Colon (tissue), 2 donors: Measurements from ENCODE around the gene ITPRIP.

Experiments used
- FAIRE-seq: peaks from 2 replicates; lab custom pipeline; 2012; peaks lifted over from hg19 to GRCh38; lab: Jason Lieb, UNC
- donor health status: control.
- donor health status: control.

The ITPRIP gene

DNA sequence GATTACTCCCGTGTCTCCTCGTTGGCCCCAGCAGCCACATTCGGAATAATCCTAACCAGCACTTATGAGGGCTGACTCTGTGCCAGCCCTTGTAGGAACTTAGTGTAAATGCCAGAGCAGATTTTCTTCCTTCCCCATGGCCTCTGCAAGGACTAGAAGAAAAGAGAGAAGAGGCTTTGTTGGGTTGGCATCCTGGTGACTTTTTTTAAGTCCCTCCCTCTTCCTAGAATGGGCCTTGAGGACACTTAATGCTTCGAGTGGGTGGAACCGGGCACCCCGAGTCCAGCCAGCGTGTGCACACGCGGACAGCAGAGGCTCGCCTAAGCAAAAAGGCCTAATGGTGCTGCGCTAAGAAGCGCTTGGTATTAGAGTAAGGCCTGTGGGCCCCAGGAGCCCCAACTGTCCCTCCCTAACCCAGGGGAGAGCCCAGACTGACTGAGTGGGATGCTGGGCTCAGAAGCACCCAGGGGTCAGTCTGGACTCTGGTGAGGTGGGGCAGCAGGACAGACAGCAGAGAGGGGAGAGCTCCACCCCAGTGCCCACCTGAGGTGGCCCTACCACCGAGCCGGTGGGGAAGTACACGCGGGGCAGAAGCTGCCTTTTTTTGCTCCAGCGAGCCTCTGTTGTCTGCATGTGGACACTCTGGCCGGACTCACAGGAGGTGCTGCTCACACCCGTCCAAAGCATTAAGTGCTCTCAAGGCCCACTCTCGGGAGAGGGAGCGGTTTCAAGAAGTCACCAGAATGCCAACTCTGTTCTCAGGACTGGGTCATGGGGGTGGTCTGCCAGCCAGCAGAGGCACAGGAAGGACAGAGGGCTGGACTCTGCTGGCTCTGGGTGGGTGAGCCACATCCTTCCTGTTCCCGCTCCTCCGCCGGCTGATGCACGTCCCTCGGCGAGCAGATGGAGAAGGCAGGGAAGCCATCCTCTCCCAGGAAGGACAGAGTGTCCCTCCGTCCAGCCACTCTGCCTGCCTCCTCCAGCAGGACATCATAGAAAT lies 12.5 kb downstream of the ITPRIP start:
- FAIRE-seq, result no peak

DNA sequence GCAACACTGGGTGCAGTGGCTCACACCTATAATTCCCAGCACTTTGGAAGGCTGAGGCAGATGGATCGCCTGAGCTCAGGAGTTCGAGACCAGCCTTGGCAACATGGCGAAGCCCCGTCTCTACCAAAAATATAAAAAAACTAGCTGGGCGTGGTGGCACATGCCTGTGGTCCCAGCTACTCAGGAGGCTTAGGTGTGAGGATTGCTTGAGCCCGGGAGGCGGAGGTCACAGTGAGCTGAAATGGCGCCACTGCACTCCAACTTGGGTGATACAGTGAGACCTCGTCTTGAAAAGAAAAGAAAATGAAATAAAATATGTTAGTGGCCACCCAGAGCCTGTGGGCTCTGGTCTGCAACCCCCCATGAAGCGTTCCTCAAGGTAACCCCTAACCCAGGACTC lies 13.3 kb downstream of the ITPRIP start:
- FAIRE-seq, result no peak

DNA sequence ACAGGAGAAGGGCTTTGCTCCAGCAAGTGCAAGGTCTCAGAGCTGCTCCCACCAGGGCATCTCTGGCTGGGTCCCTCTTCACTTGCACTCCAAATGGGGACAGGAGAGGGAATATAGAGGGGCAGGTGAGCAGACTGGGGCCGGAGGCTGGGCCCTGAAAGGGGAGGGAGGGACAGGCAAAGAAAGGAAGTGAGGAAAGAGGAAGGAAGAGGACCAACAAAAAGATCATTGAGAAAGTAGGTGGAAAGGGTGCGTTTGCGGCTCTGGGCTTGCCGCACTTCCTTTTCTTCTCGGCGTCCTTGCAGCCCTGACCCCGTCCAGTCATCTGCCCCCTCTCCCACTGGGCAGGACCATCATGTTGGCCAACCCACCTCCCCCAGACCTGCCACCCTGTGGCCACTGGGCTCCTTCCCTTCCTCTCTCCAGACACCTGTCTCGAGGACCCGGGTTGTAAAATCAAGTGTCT lies 14.0 kb downstream of the ITPRIP start:
- FAIRE-seq, result no peak

DNA sequence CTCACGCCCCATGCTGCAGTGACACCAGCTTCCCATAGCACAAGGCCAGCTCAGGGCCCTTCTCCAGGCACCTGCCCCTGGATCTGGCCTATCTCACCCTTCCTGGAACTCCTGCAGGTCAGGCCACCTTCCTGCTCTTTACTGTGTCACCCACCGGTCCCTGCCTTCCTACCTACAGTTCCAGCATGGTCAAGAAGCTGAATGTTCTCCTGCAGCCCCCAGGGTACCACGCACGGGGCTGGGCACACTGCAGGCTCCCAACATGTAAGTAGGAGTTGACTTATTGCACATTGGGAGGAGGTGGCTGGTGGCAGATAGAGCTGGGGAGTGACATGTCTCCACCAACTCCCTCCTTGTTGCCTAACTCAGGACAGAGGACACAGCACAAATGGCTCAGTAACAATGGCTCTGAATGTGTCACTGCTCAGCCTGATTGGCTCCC lies 14.5 kb downstream of the ITPRIP start:
- no peak for FAIRE-seq

DNA sequence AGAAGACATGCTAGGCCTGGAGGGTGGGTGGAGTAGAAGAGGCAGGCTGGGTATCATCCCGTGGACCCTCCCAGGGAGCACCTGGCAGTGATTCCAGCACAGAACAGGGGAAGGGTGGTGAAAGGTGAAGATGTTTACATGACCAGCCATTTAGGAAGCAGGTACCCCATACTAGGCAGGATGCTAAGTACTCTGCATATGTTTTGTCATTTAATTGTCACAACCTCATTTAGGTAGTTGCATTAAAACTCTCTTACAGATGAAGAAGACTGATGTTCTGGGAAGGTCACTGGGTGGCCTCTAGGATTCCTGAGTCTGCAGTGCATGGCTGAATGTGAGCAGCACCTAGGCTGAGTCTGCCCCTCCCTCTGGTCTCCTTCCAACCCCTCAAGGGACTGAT lies 15.2 kb downstream of the ITPRIP start:
- no peak for FAIRE-seq

DNA sequence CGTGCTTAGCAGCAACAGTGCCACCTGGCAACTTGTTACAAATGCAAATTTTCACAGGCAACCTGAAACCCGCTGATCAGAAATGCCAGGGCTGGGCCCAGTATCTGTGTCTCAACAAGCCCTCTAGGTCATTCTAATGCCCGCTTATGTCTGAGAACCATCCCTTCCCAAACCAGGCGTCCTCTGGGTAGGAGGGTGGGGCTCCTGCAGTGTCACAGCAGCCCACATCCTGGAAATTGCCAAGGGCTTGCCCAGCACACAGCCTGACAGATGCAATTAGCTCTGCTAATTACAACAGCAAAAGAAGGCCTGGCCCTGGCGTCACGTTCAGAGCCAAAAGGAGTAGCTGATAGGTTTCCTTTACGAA lies 15.9 kb downstream of the ITPRIP start:
- FAIRE-seq, result no peak

DNA sequence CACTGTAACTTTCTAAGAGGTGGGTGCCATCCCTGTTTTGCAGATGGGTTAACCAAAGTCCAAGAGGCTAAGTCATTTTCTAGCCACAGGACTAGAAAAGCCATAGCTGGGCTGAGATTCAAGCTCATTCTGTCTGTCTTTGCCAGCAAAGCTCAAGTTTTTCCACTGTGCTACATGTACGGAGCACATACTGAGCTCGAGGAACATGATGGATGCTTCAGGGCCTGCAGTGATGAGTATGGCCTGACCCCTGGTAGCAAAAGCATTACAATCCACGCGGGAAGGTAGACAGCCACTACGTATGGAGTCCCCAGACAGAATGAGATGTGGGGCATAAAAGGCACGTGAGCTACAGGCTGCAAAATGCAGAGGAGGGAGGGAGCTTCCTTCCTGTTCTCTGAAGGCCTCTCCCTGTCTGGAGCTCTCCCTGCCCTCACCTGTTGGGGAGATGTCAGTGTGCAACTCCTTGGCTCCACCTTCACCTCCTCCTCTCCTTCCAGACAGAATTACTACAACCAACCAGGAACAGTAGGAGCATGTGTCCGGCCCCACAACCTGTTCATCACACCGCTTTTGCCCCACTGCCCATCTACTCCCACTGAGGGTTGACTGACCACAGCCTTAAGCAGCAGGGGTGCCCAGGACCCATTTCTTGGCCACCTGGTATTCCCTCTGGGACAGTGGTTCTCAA lies 16.4 kb downstream of the ITPRIP start:
- no peak for FAIRE-seq

DNA sequence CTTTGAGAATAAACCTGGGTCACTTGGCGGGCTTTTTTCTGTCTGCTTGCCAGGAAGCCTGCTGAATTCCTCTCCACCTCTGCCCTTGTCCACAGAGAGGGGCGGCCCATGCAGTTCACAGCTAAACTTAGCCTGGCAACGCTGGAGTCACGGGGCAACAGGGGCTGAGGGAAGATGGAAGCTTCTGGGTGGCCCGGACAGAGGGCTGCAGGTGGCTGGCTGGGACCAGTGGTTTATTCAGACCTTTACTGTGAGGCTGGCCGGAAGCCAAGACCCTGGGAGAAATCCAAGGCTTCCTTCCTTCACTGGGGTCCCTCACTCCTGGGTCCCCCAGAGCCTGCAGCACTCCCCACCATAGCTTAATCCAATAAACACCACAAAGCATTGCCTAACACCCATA lies 17.0 kb downstream of the ITPRIP start:
- no peak for FAIRE-seq

DNA sequence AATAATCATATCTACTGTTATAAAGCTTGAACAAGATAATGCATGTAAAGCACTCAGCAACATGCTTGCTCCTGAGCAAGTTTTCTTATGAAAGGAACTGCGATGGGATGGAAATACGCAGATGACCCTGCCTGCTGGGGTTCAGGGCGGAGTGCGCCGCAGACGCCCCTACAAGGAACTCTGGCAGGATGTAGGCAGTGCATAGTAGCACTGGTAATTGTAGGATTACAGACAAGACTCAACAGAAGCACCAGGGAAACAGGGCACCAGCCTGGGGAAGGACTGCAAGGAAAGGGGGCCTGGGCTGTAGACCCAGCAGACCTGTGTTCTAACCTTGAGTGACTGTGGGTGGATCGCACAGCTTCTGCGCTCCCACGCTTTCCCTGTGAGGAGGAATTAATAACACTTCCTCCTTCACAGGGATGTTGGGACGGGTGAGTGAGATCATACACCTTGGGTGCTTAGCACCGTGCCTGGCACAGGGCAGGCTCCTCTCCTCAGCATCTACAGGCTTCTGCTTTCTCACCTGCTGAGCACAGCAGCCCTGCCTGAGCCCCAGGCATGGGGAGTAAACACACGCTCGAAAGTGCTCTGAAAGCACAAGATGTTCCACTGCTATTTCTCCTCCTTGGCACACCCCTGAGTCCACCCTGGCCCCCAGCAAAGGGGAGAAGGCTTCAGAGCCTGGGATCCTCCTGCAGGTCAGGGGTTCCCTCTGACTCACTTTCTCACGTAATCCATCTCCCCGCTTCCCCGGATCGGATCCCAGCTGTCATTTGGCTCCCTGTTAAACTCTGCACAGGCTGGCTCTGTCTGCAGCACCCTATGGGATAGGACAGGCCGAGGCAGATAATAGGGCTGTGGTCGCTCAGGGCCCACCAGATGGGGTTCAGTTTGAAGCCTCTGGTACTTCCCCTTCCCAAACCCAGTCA lies 19.2 kb downstream of the ITPRIP start:
- no peak for FAIRE-seq

DNA sequence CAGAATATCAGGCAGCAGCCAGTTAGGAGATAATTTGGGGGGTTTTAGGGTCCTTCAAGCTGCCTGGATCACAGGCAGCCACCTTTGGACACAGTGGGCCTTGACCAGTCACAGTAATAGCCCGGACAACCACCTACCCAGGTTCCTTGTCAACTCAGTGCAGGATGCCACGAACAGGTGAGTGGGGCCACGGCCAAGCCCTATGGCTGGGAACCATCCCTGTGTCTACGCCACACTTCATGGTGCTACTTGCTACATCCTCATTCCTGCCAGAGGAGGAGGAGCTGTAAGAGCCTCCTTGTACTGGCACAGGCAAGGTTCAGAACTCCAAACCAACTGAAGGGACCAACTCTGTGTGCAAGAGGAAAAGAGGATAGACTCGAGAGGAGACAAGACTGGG lies 19.9 kb downstream of the ITPRIP start:
- FAIRE-seq, result no peak

DNA sequence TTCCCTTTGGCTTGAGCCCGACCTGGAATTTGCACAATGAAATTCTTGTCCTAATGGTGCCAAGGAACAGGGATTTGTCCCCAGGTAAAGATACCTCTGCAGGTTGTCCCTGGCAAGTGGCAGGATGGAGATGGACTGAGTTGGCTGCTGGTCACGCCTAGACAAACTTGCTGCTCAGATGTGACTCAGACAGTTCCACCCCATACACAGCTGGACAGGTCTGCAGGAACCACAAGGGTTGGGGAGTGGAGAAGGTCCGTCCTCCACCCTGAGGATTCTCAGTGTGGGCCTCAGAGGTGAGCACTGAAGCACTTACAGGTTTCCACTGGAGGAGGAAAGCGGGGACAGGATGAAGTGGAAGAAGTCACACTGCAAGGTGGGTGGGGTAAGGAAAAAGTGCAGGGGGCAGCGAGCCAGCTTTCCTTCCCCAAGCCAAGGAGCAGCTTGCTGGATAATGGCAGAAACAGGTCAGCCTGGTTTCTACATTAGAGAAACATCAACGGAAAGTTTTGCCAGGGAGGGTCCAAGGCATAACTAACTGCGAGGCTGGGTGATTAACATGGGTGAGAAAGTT lies 20.5 kb downstream of the ITPRIP start:
- FAIRE-seq, result no peak

DNA sequence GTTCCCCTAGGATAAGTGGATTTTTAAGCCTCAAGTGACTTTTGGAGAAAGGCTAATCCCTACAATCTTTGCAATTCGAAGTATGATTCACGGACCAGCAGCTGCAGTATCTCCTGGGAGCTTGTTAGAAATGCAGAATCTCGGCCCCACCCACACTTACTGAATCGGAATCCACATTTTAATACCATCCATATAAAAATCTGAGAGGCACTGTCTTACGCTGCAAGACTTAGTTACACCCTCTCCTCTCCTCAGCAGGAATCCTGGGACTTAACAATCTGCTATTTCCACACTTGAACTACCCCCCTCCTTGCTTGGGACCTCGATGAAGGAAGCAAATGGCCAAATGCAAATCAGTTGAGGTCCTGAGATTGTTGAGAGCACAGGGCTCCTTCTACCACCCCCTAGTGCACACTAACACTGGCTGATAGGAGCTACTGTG lies 21.0 kb downstream of the ITPRIP start:
- no peak for FAIRE-seq

DNA sequence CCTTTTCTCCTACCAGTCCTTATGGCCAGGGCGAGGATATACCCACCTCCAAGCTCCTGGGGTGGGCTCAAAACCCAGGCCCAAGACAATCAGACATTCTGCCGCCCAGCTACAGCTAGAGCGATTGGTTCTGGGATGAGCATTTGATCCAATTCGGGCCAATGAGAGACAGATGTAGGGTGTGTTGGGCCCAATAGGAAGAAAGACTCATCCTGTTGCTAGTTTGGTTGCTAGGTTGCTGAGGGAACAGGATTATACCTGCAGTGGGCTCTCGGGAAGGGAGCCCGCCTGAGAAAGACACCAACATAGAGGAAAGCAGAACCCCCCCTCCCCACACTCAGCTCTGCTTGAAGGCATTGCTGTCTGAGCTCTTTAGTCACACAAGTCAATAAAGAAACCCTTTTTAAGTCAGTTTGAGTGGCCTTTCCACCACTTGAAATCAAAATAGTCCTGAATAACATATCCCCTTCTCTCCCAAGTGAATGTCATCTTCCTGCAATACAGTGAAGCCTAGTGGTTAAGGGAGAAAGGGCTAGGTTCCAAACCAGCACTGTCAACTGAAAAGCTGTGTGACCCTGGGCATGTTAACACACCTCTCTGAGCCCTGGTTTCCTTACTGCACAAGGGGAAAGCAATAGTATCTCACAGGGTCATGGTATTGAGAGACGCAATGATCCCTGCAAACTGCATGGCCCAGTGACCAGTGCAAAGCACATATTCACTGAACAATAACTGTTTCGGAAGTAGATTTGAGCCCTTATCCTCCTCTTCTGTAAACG lies 21.8 kb downstream of the ITPRIP start:
- FAIRE-seq, result no peak

DNA sequence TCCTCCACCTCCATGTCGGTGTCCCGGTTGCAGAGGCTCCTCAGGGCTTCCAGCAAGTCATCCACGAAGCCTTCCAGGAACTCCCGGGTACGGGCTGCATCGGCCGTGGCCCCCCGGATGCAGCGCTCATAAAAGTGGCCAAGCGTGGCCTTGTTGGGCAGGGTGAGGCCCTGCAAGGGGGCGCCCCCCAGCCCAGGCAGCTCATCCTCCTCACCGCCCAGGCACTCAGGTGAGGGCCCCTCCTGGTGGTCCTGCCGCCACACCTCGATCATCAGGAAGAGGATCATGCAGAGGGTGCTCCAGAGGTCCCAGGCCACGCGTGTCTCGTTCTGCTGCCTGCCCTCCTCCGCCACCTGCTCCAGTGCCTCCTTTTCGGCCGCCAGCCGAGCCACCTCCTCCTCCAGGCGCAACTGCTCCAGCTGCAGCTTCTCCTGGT lies 22.8 kb downstream of the ITPRIP start:
- FAIRE-seq, result no peak

DNA sequence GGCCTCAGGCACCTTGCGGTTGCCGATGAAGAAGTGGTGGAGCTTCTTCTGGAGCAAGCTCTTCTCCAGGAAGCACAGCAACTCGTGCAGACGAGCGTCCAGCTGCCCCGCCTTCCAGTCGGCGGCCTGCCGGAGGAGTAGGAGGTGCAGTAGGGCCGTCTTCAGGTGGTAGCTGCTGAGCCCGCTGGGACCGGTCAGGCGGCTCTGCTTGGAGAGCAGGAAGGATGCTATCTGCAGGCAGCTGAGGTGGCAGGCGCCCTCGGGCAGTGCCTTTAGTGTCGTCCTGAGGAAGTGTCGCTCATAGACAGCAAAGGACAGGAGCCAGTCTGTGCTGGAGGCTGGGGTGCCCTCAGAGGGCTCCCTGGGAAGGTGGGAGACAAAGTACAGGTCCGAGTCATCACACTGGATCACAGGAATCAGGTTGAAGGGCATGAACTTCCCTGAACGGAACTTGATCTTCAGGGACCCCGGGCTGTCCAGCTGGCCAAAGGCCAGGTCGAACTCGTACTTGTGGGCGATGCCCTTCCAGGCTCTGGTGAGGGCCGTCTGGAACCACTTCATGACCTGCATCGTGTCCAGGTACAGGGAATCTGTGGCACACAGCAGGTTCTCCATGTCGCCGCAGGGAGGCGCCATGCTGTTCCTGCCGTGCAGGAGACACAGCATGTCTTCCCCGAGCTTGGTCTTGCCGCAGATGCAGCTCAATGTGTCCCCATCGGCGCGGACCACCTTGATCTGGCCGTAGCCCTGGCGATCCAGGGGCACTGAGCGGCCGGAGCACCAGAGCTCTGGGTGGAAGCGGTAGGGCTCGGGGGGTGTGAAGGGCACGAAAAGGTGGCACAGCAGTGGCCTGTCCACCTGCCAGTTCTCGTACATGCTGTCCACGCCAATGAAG lies 23.4 kb downstream of the ITPRIP start:
- no peak for FAIRE-seq

DNA sequence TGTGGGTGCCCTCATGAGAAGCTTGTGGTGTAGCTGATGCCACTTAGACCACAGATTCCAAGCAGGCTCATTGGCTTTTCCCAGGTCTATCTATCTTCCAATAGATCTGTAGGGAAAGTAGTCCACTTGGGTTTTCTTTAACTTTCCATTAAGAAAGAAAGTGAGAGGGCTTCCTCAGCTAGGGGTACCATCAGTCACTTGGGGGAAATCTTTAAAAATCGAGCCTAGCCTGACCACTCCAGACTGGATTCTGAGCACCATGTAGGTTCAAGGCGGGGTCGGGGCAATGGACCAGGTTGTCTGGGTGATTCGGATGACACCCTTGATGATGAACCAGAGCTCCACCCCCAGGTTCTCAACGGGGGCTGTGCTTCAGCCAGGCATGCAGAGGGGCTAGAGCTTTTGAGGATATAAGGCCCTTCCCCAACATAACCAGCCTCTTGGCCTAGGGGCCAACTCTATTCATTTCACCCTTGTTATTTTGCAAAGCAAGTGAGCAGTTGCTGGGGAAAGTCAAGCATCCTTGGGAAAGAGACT lies 27.0 kb downstream of the ITPRIP start:
- no peak for FAIRE-seq

DNA sequence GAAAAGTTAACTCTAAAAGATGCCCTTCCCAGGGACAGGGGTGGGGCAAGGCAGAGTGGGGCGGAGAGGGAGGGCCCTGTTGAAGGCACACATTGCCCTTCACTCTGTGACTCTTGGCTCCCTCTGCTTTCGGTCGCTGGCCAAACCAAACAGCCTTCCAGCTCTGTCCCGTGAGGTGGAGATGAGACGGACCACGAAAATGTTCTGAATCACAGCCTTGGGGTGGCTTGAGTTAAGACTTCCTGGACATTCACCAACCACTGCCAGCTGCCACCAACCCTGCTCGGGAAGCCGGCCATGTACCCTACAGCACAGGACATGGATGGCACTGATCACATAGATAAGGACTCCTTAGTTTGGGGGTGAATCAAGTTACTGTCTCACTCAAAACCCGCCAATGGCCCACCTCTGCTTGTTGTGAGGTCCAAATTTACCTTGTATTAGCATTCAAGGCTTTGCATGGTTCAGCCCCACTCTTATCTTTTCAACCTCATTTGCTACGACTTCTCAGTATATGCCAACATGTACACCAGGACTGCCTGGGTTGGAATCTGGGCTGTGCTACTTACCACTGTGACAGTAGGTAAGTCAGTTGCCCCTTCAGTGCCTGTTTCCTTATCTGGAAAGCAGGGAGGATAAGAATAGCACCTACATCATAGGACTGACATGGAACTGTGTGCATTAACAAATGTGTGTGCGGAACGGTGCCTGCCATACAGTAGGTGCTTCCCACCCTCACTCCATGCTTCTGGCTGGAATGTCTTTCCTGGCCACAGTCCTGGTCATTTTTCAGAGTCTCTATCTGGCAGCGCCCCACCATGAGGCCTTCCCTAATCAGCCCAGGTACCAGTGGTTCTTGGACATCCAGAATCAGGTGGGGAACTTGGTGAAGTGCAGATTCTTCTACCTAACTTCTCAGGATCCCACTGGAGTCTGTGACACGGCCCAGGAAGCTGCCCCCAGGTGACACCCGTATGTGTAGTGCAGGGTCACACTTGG lies 28.0 kb downstream of the ITPRIP start:
- no peak for FAIRE-seq

DNA sequence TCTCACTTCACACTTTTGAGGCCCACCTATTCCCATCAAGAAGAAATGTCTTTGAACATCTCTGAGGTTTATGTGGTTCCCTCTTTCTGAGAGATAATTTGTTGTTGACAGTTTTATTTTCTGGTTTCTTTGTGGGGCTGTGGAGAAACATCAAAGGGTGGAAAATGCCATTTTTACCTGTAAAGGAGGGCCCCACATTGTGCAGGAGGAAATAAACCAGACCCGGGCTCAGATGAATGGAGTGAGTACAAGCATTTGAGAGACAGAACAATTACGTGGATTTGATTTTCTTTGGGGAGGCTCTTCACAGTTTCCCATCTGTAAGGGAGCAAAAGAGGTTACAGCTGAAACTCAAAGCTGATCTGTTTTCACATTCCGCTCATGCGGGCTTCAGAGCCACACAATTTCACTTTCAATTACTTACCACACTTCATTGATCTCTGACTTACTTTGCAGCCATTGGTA lies 29.8 kb downstream of the ITPRIP start:
- FAIRE-seq, result no peak
